ENCODE results near the gene SMG9.
"Not testable (repeated sequence)": the region's sequence is repeated elsewhere in the genome, so short reads cannot be mapped to it uniquely, and the experiment has no call there.

The SMG9 gene

DNA sequence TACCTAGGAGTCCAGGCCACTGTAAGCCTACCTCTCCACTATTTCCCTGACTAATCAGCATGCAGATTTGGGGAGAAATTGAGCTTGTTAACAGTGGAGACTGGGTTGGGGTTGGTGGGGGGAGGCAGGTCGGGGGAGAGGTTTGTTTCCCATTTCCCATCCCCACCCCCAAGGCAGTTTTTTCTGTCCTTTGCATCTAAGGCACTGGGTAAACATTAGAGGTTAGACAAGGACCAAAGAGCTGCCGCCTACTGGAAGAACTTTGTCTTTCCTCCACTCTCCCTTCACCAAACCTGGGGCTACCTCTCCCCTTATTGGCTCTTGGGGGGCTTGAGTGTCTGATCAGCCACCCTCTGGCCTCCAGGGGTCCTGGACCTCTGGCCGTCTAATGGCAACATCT, 25.1 kb upstream of the SMG9 start:
- no peak for DNase-seq

DNA sequence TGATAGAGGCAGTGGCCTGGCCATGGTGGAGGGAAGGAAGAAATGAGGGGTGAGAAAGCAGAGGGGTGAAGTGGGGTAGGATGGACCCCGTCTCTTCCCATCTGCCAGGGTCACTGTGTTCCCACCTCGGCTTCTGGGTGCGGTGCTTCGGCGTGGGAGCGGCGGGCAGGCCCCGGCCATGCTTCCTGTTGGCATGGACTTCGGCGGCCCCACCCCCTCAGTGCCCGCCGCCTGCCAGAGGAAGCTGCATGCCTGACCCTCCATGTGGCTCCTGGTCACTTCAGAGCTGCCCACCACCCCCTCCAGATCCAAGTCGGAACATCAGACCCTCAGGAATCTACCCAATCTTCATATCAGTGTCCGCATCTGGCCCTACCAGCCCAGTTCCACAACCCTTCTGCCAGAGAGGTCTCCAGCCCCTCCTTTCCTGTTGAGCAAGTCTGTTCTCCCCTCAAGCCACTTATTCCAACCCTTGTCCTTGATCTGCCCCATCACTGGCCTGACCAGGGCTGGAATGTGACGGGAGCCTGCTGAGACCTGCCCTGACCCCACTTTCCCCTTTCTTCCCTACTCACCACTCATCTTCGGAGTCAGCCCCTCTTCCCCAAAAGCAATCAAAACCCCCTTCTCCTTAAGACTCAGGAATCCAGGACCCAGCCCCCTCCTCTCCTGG, 24.5 kb upstream of the SMG9 start:
- no peak for DNase-seq

- DNase-seq, result no peak
Measured at GRCh38 chr19:43778651-43779050, 23.9 kb upstream of the SMG9 start.

GRCh38 chr19:43777163-43777695, 22.5 kb upstream of the SMG9 start:
- DNase-seq, result peak; percentile 26

DNA sequence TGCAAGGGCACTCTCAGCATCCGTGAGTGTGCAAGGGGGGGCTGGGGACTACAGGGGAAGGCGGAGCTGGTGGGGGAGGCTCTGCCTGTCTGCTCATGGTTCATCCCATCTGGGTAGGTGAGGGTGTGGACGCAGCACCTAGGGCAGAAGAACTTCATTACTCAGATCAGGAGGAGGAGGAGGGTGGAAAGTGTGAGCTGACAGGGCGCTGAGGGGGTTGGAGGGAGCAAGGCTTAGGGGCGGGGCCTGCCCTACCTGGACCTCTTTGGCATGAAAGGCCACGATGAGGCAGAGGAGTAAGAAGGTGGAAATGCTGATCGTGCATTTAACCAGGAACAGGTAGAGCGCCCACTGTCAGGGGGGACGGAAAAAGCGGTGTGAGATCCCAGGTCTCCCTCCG, 21.5 kb upstream of the SMG9 start:
- DNase-seq, result no peak

DNA sequence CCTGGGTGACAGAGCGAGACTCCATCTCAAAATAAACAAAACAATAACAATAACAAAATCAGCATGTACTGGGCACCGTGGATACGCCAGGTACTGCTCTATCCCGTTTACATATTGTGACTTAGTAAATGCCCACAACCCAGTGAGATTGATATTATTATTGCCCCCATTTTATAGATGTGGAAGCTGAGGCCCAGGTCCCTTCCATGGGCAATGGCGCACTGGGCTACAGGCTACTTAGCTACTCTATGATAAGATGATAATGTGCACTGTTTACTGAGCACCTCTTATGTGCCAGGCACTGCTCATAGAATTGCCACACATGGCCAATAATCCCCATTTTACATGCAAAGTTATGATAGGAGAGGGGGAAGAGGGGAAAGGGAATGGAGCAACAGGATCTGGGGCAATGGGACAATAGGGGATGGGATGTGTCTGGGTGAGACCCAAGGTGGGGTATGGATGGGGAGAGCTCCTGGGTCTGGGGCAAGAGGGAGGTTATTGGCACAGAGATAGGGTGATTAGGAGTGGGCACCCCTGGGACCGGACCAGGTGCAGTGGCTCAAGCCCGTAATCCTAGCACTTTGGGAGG, 20.6 kb upstream of the SMG9 start:
- no peak for DNase-seq

DNA sequence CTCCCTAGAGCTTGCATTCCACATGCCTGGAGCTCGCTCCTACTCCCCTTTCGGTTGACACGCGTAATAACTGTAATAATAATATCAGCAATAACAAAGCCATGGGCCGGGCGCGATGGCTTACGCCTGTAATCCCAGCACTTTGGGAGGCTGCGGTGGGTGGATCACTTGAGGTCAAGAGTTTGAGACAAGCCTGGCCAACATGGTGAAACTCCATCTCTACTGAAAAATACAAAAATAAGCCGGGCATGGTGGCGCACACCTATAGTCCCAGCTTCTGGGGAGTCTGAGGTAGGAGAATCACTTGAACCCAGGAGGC, 20.1 kb upstream of the SMG9 start:
- DNase-seq, result not testable (repeated sequence)

DNA sequence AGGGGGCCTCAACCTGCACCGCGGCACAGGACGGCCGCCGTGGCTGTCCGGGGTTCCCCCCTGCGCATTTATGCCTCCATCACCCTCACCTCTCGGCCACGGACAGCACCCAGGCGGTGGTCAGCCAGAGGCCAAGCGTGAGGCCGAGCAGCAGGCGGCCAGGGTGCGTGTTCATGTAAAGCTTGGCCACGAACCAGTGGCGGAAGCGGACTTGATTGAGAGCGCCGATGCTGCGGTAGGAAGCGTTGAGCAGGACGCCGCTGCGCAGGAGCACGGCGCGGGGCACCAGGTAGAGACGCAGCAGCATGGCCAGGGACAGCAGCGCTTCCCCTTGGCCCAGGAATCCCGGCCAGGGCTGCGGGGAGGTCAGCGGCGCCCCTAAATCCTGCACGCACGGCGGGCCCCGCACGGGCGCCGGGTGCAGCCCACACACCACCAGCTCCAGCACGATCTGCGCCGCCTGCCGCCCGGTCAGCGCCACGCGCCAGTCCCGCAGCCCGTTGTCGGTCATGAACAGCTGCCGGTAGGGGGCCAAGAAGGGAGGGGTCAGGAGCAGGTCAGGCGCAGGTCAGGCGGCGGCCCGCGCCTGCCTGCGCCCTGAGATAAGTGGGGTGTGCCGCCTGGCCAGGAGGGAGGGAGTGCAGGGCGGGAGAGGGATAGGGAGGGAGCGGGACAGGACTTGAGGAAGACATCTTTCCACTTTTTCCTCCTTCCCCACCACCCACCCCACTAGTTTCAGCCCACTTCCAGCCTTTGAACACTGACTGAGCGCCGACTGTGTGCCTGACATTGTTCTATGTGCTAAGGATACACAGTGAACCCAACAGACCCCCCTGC, 19.6 kb upstream of the SMG9 start:
- no peak for DNase-seq

- no peak for DNase-seq
Measured at GRCh38 chr19:43773725-43774102, 19.0 kb upstream of the SMG9 start.

GRCh38 chr19:43769256-43769655, 14.5 kb upstream of the SMG9 start:
- DNase-seq, result no peak

- no peak for DNase-seq
Measured at GRCh38 chr19:43768273-43769050, 13.7 kb upstream of the SMG9 start.

DNA sequence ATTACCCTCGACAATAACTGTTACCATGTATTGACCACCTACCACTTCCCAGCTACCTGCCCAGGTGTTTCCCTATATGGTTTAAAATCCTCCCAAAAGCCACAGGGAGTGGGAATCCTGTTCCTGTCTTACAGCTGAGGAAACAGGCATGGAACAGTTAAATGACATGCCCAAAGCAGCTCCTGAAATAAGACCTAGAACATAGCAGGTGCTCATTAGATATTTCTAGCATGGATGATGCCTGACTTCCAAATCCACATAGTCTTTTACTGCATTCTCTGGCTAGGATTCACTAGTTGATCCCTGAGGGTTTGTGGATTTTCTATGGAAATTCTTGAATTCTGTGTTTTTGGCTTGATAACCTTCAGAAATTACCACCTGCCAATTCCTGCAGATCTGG, 13.1 kb upstream of the SMG9 start:
- no peak for DNase-seq

DNA sequence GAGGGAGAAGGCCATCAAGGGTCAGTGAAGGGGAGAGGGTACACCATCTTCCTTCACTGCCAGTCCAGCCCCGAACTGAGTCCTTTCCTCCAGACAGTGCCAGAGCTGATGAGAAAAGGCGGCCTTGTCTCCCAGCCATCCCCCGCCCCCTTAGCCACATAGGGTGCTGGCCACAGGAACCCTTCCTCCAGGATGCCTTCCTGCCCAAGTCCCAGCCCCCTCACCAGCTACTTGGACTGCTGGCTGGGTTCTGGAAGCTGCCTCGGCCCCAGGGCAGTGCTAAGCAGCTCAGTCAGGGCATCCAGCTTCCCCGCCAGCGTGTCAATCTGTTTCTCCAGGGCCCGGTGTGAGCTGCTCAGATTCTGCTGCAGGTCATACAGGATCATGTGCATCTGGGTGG, 12.6 kb upstream of the SMG9 start:
- no peak for DNase-seq

DNA sequence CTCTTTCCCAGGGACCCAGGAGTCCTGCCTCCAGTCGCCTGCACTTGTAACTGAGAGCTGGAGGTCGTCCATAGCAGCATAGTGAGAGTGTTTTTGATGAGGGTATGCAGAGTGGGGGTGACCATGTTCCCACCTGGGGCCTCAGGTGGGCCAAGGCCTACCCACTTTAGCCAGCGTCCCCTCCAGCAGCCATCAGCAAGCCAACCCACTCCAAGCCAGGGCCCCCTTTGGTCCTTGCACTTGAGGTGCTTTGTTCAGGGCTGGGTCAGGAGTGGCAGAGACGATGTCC, 11.9 kb upstream of the SMG9 start:
- no peak for DNase-seq

GRCh38 chr19:43765109-43765876, 10.5 kb upstream of the SMG9 start:
- peak; percentile 85 for DNase-seq

GRCh38 chr19:43764684-43765083, 9.9 kb upstream of the SMG9 start:
- DNase-seq, result not testable (repeated sequence)

DNA sequence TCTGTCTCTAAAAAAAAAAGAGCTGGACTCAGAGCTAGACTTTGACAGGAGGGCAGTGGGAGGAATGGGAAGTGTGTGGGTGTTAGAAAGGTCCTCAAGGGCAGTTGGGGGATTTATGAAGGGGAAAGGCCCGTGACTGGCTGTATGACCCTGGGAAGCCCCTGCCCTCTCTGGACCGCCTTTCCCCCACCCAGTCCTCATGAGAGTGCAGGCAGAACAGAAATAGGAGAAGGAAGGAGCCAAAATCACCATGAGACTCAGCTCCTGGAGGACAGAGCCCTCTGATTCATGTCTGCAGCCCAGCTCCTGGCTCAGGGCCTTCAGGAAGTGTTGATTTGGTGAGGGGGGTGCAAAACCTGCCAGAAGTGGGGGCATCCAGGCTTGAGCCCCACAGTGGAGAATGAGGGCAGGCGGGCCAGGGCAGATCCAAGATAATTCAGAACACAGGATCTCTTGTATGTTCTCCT, 8.7 kb upstream of the SMG9 start:
- no peak for DNase-seq

DNA sequence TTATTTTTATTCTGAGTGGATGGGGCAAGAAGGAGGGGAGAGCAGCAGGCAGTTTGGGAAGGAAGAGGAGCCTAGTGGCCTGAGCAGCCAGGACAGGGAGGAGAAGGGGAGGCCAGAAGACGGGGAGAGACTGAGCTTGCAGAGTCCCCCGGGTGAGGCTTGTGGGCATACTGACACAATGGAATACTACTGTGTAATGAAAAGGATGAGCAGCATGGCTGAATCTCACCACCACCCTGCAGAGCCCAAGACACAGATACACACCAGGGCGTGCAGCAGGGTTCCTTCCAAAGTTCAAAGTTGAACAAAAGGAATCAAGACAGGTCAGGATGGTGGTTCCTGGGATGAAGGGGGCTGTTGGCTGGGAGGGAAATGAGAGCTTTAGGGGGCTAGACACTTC, 8.1 kb upstream of the SMG9 start:
- no peak for DNase-seq

DNA sequence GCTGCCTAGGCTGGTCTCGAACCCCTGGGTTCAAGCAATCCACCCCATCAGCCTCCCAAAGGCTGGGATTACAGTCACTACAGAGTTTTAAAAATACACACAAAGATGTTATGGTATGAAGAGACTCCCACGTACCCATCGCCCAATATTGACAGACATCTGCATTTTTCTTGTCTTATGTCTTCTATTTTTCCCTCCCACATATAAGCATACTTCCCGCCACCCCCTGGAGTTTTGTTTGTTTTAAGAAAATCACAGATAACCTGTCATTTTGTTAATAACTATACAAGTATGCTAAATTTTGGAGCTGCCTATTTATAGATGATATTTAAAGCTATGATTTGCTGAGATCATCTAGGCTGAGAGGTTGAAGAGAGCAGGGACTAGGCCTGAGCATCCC, 6.2 kb upstream of the SMG9 start:
- no peak for DNase-seq

DNA sequence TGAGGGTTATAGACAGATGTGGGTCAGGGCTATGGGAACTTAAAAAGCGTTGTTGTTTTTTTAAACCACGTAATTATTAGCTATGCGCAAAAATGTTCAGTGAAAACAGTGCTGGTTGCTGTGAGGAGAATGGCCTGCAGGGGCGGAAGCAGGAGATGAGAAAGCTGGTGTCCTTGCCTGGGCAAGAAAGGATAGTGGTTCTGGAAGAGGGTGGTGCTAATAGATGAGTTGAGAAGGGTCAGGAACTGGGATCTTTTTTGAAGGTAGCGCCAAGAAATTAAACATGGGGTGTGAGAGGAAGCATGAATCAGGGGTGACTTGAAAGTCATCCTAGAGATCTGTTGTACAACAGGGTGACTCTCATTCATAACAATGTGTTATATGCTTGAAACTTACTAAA, 4.8 kb upstream of the SMG9 start:
- no peak for DNase-seq

DNA sequence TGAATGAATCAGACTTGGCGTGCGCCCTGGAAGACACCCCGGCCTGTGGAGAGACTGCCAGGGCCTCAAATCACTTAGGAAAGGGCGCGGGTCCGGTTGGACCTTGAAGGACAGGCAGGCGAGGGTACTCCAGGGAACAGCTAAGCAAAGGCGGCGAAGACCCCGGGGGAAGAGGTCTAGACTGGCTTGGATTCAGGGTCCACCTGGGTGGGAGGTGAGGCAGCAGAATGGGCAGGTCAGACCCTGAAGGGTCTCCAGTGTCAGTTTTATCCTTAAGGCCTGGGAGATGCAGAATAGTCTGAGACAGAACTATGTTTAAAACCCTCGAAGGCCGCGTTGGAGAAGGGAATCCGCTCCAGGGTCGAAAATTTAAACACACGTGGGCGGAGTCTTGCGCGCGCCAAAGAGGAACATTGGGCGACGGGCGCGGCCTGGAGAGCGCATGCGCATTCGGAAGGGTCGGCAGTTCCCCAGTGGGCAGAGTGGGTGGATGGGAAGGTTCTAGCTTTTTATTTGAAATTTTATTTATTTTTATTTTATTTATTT, 567 bp upstream of the SMG9 start:
- peak; percentile 41 for DNase-seq

DNA sequence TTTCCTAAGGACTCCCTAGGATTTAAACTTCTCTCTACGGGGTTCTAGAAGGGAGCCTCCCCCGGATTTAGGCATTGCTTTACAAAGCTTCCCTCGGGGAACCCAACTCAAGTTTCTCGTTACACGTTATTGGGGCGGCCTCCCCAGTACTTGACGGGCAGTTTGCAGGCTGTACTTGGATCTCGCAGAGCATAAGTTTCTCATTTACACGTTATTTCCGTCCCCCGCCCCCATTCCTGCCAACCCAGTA, 584 bp downstream of the SMG9 start:
- no peak for DNase-seq
